Activated CD8-positive, alpha-beta memory T cell treated with anti-CD3 and anti-CD28 coated beads for 24 hours (primary cell): ENCODE measurements around the gene FLAD1.
"Not testable (repeated sequence)": the region's sequence is repeated elsewhere in the genome, so short reads cannot be mapped to it uniquely, and the experiment has no call there.

Source experiments
- DNase-seq: peaks from one replicate; pipeline ENCODE4 v3.0.0-alpha.2; 2020

FLAD1 gene

DNA sequence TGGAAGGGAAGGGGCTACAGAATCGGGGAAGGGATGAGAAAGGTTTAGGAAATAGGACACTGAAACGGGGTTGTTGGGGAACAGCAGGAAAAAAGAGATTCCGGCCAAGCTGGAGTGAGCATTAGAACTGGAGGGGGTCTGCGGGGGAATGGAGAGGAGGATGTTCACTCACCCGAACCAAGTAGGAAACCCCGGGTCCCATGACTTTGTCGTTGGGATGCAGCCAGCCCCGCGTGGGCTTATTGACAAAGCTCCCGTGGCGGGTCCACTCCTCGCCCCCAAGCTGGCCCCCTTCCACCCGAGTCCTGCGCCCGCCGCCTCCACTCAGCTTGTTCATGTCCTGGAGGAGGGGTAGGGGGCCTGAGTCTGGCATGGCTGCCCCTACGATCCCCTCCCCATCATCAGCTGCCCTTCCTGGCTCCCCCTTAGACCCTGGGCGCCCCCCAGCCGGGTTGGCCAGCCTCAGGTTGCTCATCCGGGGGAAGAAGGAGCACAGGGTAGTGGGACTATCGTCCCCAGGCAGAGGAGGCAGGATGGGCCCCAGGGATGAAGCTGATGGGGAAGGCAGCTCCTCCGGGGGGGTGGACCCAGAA lies 13.2 kb upstream of the FLAD1 start:
- no peak for DNase-seq

DNA sequence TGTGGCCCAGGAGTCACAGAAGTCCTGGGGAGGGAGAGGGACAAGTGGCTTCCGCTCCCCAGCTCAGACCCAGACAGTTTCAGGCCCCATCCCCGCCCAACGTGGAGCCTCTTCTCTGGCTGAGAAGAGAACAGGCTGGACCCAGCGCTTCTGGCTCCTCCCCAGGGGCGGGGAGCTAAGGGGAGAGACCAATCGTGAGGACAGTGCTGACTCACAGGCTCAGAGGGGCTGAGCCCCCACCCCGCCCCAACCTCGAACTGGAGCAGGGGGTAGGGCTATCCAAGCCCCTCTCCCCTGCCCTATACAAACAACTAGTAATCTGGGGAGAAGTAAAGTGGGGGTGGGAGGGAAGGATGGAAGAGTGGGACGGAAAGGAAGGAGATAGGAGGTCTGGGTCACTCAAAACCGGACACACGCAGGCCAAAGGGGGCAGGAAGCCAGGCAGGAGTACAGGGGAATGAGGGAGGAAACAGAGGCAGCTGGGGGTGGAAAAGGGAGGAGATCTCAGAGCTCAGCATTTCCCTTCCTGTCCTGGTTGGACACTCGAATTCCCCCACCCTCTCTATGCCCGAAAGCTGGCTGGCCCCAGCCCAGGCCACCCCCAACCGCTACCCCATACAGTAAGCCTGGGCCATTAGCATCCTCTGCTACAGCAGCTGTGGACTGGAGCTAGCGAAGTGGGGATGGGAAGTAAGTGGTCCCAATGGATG lies 12.4 kb upstream of the FLAD1 start, which contains the start of gene SHC1:
TSS of gene SHC1 (minus strand) at position 117 of the 710 bp plus-strand sequence. CDS start 221 bp downstream, outside the sequence.
- no peak for DNase-seq

DNA sequence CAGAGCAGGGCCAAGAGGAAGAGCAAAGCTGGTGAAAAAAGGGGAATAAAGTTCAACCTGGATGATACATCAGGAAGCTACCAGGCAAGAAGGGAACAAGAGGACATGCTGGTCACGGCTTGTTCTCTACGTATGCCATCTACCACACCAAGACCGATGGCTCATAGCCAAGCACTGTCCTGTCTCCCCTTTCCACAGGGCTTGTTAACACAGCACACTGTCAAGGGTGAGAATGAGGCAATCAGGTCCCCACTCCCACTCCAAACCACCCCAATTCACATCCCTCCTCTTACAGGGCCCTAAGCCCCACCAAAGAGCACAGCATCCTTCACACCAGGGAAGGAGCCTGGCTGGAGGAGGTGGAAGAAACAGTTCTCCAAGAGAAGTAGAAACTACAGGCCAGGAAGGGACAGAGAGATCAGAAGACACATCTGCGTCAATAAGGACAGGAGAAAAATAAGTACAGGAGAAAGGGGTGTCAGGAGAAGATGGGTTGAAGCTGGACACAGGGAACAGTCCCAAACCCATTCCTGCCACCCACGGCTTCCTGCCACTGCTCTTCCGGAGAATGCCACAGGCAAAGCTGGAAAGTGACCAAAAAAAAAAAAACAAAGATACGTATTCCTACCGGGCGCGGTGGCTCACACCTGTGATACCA lies 11.7 kb upstream of the FLAD1 start:
- no peak for DNase-seq

DNA sequence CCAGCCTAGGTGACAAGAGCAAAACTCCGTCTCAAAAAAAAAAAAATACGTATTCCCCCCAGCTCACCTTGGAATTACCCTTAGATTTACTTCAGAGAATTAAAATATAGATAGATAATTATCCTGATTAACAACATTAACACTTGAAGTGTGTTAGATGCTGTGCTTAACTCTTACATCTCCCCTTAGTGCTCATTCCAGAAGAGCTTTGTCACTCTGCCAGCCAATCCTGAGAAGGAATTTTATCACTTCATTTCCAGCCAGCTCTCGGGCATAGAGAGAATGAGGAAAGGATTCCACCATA lies 11.0 kb upstream of the FLAD1 start:
- DNase-seq = no peak

DNA sequence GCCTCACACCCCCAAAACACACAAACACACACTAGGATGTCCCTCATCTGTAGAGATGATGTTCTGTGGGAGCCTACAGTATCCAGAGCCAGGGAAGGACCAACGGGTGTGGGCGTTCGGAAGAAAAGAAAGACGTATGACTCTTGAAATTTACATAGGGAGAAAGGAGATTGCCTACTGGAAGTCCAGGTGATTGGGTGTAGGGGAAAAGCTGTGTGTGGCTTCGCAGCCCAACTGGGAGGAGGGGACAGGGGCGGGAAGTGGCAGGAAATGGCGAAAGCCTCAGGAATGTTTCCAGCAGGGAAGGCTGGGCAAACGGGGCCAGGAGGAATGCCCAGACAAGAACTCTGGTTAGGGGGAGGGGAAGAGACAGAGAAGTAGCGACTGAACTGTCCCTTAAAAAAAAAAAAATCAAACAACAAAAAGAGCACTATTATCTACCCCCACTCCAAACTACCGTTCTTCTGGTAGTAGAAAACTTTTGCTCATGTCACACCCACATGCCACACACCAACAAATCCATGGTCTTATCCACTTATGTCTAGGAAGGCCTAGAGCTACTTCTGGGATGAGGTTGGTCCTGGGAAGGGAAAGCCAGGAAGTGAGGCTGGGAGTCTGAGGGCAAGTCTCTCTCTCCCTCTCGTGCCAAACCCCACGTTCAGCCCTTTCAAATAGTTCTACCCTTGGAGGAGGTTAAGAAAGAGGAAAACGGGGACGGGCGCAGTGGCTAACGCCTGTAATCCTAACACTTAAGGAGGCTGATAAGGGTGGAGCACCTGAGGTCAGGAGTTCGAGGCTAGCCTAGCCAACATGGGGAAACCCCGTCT lies 10.4 kb upstream of the FLAD1 start:
- no peak for DNase-seq

DNA sequence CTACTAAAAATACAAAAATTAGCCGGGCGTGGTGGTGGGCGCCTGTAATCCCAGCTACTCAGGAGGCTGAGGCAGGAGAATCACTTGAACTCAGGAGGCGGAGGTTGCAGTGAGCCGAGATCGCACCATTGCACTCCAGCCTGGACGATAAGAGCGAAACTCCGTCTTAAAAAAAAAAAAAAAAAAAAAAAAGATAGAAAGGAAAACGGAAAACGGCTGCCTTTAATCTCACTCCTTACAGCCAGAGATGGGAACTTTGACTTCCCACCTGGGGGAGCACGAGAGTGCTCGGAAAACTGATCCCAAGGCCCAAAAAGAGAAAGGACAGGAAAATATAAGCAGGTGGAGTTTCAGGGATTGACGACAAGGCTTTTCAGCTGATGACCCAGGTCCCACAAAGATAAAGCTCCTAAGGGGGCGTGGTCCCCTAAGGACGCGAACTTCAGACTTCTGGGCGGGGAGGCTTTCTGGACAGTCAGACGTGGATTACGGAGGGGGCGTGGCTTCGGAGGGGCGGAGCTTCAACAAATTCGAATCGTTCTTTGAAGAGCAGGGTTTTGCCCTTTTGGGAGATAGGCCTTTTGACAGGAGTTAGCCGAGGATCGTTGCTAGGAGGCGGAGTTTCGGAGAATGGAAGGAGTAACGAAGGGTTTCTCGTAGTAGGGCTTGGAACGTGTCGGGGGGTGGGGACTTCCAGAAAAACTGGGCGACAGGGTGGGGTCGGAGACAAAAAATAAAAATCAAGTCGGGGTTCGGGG lies 9.6 kb upstream of the FLAD1 start:
- peak; percentile 95 for DNase-seq

DNA sequence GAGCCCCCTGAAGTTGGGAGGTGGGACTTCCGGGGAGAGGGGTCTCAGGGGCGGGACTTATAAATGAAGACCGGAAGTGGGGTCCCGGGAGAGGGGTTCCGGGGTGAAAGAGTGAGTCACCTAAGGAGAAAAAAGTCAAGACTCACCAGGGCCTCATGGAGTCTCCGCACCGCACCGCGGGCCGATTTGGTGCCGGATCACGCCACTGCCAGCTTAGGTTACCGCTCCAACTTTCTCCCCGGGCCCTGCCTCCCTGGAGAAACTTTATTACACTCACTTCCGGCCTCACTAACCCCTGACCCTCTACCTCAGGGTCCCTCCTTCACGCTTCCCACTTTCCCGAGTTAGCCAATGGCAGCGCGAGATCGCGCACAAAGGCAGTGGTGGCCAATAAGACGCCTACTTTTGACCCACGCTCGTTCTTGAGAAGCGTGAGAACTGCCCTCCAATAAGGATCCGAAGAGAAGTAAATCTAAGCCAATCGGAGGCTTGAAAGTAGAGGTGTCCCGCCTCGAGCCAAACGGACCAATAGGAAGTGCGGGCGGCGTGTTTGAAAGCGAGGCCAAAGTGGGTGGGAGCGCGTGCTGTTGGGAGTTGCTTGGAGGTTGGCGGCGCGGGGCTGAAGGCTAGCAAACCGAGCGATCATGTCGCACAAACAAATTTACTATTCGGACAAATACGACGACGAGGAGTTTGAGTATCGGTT lies 8.9 kb upstream of the FLAD1 start, which contains the start of gene CKS1B:
TSS of gene CKS1B (plus strand) at position 580 of the 706 bp plus-strand sequence. CDS start at position 645, 65 bp downstream.
- DNase-seq = peak; percentile 92

DNA sequence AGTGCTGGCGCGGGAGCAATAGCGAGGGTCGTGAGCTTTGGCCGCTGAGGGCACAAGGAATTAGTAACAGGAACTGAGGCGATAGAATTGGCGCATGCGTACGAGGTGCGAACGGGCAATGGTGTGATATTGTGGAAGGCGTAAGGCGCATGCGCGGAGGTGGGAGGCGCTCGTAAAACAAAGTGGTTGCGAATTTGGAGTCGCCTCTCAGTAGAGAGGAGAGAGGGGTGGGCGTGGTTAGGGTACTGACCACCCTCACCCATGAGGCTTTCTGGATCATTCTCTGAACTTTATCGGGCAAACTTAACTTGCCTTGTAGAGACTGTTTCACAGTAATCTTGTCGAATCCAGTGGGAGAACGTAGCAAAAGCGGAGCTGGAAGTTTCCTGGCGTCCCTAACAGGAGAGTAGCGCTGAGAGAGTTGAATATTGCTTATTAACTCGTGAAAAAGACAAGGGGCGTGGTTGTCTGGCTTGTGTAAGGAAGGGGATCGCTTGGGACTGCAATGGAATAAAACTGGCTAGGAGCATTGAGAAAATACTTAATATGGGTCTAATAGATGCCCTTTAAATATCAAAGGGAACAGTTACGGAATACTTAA lies 8.2 kb upstream of the FLAD1 start:
- DNase-seq = peak; percentile 97

DNA sequence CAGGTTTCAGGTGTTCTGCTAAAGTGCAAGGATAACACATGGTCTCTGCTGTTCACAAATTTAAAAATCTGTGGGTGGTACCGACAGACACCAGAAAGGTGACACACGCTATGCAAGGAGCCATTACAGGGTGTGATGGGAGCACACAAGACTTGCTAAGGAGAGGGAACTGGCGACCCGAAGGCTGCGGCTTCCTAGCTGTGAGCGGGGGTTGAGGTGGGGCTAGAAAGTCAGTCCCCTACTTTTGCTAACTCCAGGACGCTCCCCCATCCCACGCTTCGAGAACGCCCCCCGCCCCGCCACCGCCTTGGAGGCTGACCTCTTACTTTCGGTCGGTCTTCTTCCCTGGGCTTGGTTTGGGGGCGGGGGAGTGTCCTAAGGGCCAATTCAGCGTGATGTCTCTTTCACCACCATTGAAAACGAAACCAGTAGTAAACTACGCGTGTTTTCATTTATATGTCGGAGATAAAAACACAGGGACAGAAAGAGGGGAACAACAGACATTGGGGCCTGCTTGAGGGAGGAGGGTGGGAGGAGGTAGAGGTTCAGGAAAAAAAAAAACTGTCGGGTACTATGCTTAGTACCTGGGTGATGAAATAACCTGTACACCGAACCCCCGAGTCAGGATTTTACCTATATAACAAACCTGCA lies 7.6 kb upstream of the FLAD1 start:
- peak; percentile 89 for DNase-seq

DNA sequence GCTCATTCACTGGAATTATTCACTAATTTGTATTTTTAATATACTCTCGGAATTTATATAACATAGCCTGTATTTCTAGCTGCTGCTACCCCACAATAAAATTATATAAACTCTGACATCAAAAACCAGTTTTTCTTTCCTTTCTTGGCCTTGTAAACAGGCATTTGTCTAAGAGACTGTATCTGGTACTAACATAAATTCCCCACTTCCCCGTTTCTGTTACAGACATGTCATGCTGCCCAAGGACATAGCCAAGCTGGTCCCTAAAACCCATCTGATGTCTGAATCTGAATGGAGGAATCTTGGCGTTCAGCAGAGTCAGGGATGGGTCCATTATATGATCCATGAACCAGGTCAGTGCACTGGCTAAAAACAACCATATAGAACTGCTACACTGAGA lies 5.4 kb upstream of the FLAD1 start:
- not testable (repeated sequence) for DNase-seq

DNA sequence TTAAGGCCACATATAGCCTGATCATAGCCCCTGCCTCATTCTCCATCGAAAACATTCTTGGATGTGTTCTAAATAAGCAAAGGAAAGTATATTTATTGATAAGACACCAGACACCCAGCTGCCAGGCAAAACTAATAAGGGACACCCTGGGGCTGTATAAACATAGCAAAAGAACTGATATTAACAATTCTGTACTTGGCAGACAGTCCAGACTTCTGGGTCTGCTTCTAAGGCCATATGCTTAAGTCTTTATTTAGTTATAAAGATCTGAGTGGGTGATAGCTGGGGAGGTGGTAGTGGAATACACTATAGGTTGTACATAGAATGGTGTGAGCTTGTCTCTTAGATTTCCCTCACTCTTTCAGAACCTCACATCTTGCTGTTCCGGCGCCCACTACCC lies 4.8 kb upstream of the FLAD1 start:
- no peak for DNase-seq

DNA sequence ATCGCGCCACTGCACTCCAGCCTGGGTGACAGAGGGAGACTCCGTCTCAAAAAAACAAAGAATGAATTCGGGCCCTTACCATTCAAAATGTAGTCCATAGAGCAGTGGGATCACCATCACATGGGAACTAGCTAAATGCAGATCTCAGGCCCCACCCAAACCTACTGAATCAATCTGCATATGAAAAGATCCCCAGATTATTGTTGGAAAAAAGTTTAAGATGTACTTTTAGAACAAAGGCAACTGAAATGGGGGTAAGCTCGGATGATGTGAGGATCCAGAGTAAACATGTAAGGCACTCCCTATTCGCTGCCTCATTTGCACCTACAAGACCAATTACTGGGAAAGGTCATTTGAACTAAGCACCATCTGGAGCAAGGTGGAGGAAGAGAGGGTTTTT lies 803 bp upstream of the FLAD1 start:
- no peak for DNase-seq

DNA sequence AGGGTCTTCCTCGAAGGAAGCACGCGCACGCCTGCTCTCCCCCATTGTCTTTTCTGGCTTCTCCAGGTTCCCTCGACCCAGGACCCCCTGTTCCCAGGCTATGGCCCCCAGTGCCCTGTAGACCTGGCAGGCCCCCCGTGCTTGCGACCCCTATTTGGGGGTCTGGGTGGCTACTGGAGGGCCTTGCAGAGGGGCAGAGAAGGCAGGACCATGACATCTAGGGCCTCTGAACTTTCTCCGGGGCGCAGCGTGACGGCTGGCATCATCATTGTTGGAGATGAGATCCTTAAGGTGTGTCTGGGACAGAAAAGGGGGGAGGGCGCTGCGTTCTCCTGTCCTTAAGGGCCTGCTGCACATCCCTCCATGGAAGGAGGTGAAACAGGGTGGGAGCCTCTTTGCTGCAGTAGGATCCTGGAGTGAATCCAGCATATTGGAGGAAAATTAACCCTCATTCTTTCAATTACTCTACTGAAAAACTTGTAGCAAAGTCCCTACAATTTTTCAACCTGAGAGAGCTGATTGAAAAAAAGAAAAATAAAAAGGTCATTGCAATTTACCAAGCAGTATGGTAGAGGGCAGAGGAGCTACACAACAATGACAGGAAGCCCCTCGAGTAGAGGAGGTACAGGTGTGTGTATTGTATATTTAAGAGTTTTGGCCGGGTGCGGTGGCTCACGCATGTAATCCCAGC lies 777 bp downstream of the FLAD1 start:
- DNase-seq = no peak

DNA sequence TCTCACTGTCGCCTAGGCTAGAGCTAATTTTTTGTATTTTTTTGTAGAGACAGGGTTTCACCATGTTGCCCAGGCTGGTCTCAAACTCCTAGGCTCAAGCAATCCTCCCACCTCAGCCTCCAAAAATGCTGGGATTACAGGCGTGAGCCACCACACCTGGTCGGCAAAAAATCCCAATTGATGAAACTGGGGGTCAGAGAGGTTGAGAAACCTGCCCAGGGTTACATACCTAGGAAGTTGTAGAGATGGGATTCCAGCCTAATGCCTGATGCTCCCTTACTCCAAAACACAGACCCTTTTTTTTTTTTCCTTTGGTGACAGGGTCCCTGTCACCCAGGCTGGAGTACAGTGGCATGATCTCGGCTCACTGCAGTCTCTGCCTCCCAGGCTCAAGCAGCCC lies 3.6 kb downstream of the FLAD1 start:
- not testable (repeated sequence) for DNase-seq

DNA sequence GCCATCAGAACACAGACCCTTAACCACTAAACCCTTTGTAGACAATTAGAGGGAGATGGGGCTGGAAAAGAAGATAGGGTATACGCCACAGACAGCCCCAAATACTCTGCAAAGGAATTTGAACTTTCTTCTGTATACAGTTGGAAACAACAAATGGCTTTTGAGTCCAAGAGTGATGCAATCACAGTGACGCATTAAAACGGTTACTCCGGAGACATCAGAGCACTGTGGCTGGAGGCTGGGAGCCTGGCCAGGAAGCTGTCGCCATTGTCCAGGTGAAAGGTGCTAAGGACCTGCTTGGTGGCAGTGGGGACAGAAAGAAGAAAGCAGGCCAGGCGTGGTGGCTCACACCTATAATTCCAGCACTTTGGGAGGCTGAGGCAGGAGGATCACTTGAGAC lies 4.2 kb downstream of the FLAD1 start:
- no peak for DNase-seq

DNA sequence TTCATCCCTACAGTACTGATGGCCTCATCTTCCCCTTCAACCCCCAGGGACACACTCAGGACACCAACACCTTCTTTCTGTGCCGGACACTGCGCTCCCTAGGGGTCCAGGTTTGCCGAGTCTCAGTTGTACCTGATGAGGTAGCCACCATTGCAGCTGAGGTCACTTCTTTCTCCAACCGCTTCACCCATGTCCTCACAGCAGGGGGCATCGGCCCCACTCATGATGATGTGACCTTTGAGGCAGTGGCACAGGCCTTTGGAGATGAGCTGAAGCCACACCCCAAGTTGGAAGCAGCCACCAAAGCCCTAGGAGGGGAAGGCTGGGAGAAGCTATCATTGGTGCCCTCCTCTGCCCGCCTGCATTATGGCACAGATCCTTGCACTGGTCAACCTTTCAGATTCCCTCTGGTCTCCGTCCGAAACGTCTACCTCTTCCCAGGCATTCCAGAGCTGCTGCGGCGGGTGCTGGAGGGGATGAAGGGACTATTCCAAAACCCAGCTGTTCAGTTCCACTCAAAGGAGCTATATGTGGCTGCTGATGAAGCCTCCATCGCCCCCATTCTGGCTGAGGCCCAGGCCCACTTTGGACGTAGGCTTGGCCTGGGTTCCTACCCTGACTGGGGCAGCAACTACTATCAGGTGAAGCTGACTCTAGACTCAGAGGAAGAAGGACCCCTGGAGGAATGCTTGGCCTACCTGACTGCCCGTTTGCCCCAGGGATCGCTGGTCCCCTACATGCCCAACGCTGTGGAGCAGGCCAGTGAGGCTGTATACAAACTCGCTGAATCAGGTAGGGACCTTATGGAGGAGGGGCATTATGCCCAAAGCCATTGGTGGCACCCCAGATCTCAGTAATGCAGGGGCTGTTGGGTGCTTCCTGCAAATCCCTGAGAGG lies 5.2 kb downstream of the FLAD1 start:
- no peak for DNase-seq

DNA sequence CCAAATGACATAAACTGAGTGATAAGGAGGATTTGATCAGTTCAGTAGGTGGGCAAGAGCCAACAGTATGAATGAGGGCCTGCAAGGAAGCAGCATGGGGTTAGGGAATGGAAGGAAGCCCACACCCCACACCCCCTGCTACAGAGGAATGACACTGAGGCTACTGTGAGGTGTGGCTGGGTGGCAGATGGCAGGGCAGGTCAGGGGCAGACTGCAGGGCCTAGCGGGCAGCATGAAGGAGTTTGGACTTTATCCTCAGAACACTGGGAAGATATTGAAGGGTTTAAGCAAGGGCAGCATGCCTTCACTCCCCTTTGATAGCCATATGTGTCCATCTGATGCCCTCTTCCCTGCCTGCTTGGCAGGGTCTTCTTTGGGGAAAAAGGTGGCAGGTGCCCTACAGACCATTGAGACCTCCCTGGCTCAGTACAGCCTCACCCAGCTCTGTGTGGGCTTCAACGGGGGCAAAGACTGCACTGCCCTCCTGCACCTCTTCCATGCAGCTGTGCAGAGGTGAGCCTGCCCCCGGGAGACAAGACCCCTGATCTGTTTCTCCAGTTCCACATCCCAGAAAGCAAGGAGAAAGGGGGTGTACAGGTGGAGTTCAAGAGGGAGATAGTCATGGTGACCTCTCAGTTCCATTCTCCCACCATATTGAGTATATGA lies 6.2 kb downstream of the FLAD1 start:
- no peak for DNase-seq

DNA sequence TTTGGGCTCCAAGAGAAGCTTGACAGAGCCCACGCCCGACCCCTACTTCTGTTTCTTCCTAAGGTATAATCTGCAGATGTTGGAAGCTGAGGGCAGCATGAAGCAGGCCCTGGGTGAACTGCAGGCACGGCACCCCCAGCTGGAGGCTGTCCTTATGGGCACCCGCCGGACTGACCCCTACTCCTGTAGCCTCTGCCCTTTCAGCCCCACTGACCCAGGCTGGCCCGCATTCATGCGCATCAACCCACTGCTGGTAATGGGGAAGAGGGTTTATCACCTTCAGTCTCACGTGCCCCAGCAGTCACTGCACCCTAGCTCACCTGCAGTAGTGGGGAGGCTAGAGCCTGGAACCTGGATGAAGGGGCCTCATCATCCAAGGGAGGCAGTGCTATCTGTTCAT lies 7.1 kb downstream of the FLAD1 start:
- no peak for DNase-seq
